Endothelial cell (in vitro differentiated cells): ENCODE results near the gene CNTD1. TPM values are rescaled to one million over a fixed set of nuclear protein-coding genes. Genes with fewer than 3 reads are reported as not detected.

Experiments used
- DNase-seq: peaks from one replicate; pipeline ENCODE4 v3.0.0; 2021; ENCODE audit warnings: low spot score
- H3K27ac Mint-ChIP-seq: one replicate; pipeline ENCODE4 v1.8.0; 2021; ENCODE audit warnings: mixed read lengths, inconsistent platforms; ENCODE audit not compliant: unreplicated experiment
- H3K27me3 Mint-ChIP-seq: one replicate; pipeline ENCODE4 v1.8.0; 2021; ENCODE audit warnings: mild to moderate bottlenecking, moderate library complexity, mixed read lengths, inconsistent platforms; ENCODE audit not compliant: unreplicated experiment
- H3K36me3 Mint-ChIP-seq: one replicate; pipeline ENCODE4 v1.8.0; 2021; ENCODE audit warnings: mild to moderate bottlenecking, low read depth, mixed read lengths, inconsistent platforms; ENCODE audit not compliant: unreplicated experiment
- H3K4me1 Mint-ChIP-seq: one replicate; pipeline ENCODE4 v1.8.0; 2021; ENCODE audit warnings: mild to moderate bottlenecking, mixed read lengths, inconsistent platforms; ENCODE audit not compliant: unreplicated experiment
- H3K4me3 Mint-ChIP-seq: one replicate; pipeline ENCODE4 v1.8.0; 2021; ENCODE audit warnings: mild to moderate bottlenecking, mixed read lengths, inconsistent platforms; ENCODE audit not compliant: unreplicated experiment
- H3K9me3 Mint-ChIP-seq: one replicate; pipeline ENCODE4 v1.8.0; 2021; ENCODE audit warnings: mixed read lengths, inconsistent platforms; ENCODE audit not compliant: unreplicated experiment
- CTCF ChIP-seq: fragments of 200-600 bp; sonication (generic); IDR thresholded peaks from one replicate; pipeline ENCODE4 v1.5.0; 2021; ENCODE audit warnings: antibody characterized with exemption; ENCODE audit not compliant: unreplicated experiment
- total RNA-seq: library from RNA; stranded (reverse); fragmentation: NEBNext Ultra II Directional; extraction: Animal tissue kit (Norgen Biotek cat#: 25700); gene quantifications from one replicate; pipeline ENCODE4 v1.2.1, GENCODE V29; 2021; ENCODE audit not compliant: unreplicated experiment

CNTD1 gene
- total RNA-seq, 1 donor from 2014 or later = 0.59 TPM

GRCh38 chr17:42780851-42781638 is 17.6 kb upstream of the CNTD1 start:
- no peak for DNase-seq
- Mint-ChIP-seq H3K27ac (peak overlapping the region; percentile 30), H3K9me3 (no peaks in the 10 kb centered on the region), H3K36me3 (peaks cover 8% of the 10 kb centered on the region), H3K4me3 (peak overlapping the region; percentile 83), H3K27me3 (peaks cover 13% of the 10 kb centered on the region), H3K4me1 (peaks cover 30% of the 10 kb centered on the region)
- no peak for TF ChIP-seq CTCF

- DNase-seq = no peak
- peaks cover 28% of the 10 kb centered on the region for H3K4me1 Mint-ChIP-seq
- peak overlapping the region; percentile 83 for H3K4me3 Mint-ChIP-seq
- H3K27ac Mint-ChIP-seq = peak overlapping the region; percentile 30
- no peak for TF ChIP-seq CTCF
- peaks cover 8% of the 10 kb centered on the region for H3K36me3 Mint-ChIP-seq
- H3K27me3 Mint-ChIP-seq = peaks cover 13% of the 10 kb centered on the region
- H3K9me3 Mint-ChIP-seq = no peaks in the 10 kb centered on the region
Measured at GRCh38 chr17:42781639-42782165, 17.0 kb upstream of the CNTD1 start.

GRCh38 chr17:42782166-42783061 is 16.2 kb upstream of the CNTD1 start:
- H3K9me3 Mint-ChIP-seq = no peaks in the 10 kb centered on the region
- no peak for DNase-seq
- H3K27ac Mint-ChIP-seq = peak overlapping the region; percentile 81
- peak overlapping the region; percentile 6 for H3K4me3 Mint-ChIP-seq
- H3K27me3 Mint-ChIP-seq = peaks cover 13% of the 10 kb centered on the region
- peaks cover 10% of the 10 kb centered on the region for H3K36me3 Mint-ChIP-seq
- H3K4me1 Mint-ChIP-seq = peaks cover 27% of the 10 kb centered on the region
- no peak for TF ChIP-seq CTCF

- no peak for TF ChIP-seq CTCF
- H3K4me3 Mint-ChIP-seq = peak overlapping the region; percentile 6
- H3K27ac Mint-ChIP-seq = peak overlapping the region; percentile 81
- peaks cover 31% of the 10 kb centered on the region for H3K4me1 Mint-ChIP-seq
- no peak for DNase-seq
- no peaks in the 10 kb centered on the region for H3K9me3 Mint-ChIP-seq
- peaks cover 13% of the 10 kb centered on the region for H3K27me3 Mint-ChIP-seq
- peaks cover 18% of the 10 kb centered on the region for H3K36me3 Mint-ChIP-seq
Measured at GRCh38 chr17:42783062-42783790, 15.4 kb upstream of the CNTD1 start.
